HepG2 (cell line): ENCODE data around the gene EOGT. TPM values are rescaled to one million over a fixed set of nuclear protein-coding genes. Genes with fewer than 3 reads are reported as not detected.

ENCODE experiments used
- ATF4 ChIP-seq, 2 experiments: fragments of 450-650 bp in 1 of 2; sonication (generic) in 1 of 2; formaldehyde crosslinking; IDR thresholded peaks; 2 replicates each; pipeline versions ENCODE4 v1.5.0 to v1.8.0; 2020 to 2022; ENCODE audit warnings: mild to moderate bottlenecking in 1 of 2, missing genetic modification reagents in 1 of 2
- FOXK1 ChIP-seq: sonication (generic); formaldehyde crosslinking; IDR thresholded peaks from 2 replicates; pipeline ENCODE4 v1.4.0; 2020; ENCODE audit warnings: low read depth, missing genetic modification reagents, borderline replicate concordance
- HES4 ChIP-seq: sonication (generic); formaldehyde crosslinking; IDR thresholded peaks from 2 replicates; pipeline ENCODE4 v1.9.0; 2021; ENCODE audit warnings: mild to moderate bottlenecking, missing genetic modification reagents, borderline replicate concordance
- HNRNPL ChIP-seq: fragments of 200-400 bp; formaldehyde crosslinking; IDR thresholded peaks from 2 replicates; pipeline ENCODE4 v1.6.1; 2017; ENCODE audit warnings: mild to moderate bottlenecking, low read depth, low read length
- HNRNPLL ChIP-seq: fragments of 200-400 bp; formaldehyde crosslinking; IDR thresholded peaks from 2 replicates; pipeline ENCODE4 v1.6.1; 2017; ENCODE audit warnings: mild to moderate bottlenecking, low read depth, low read length; ENCODE audit not compliant: poor library complexity, severe bottlenecking
- KLF12 ChIP-seq: sonication (generic); formaldehyde crosslinking; IDR thresholded peaks from 2 replicates; pipeline ENCODE4 v1.4.0; 2020; ENCODE audit warnings: missing genetic modification reagents, borderline replicate concordance
- PBX3 ChIP-seq: sonication (generic); formaldehyde crosslinking; IDR thresholded peaks from 2 replicates; pipeline ENCODE4 v1.8.1; 2023; ENCODE audit warnings: missing genetic modification reagents, inconsistent platforms, borderline replicate concordance
- PHF5A ChIP-seq: IDR thresholded peaks from one replicate; pipeline ENCODE4 v1.6.1; 2018; ENCODE audit warnings: low read depth, missing genetic modification reagents; ENCODE audit not compliant: unreplicated experiment
- RAD21 ChIP-seq: fragments of 450-650 bp; formaldehyde crosslinking; IDR thresholded peaks from 2 replicates; pipeline ENCODE4 v1.5.0; 2020; ENCODE audit warnings: mild to moderate bottlenecking
- REPIN1 ChIP-seq: sonication (generic); formaldehyde crosslinking; IDR thresholded peaks from 2 replicates; pipeline ENCODE4 v1.8.0; 2022; ENCODE audit warnings: missing genetic modification reagents, low read depth, mild to moderate bottlenecking, borderline replicate concordance
- SIN3B ChIP-seq: fragments of 150-350 bp; IDR thresholded peaks from 2 replicates; pipeline ENCODE4 v1.6.1; 2014; ENCODE audit warnings: low read length
- STAT5B ChIP-seq: sonication (generic); formaldehyde crosslinking; IDR thresholded peaks from 2 replicates; pipeline ENCODE4 v1.4.0; 2020; ENCODE audit warnings: missing genetic modification reagents
- TEF ChIP-seq: sonication (generic); formaldehyde crosslinking; IDR thresholded peaks from 2 replicates; pipeline ENCODE4 v1.5.0; 2020; ENCODE audit warnings: missing genetic modification reagents
- ZBTB44 ChIP-seq: sonication (generic); formaldehyde crosslinking; IDR thresholded peaks from 2 replicates; pipeline ENCODE4 v1.4.0; 2020; ENCODE audit warnings: missing genetic modification reagents
- ZFP36L1 ChIP-seq: sonication (generic); formaldehyde crosslinking; IDR thresholded peaks from 2 replicates; pipeline ENCODE4 v1.8.0; 2022; ENCODE audit warnings: mild to moderate bottlenecking, missing genetic modification reagents, moderate library complexity
- ZNF234 ChIP-seq: sonication (generic); formaldehyde crosslinking; conservative IDR thresholded peaks from 2 replicates; pipeline ENCODE4 v1.5.1; 2020; ENCODE audit warnings: mild to moderate bottlenecking, missing genetic modification reagents
- ZNF280B ChIP-seq: sonication (generic); formaldehyde crosslinking; IDR thresholded peaks from 2 replicates; pipeline ENCODE4 v1.5.0; 2020; ENCODE audit warnings: missing genetic modification reagents, mild to moderate bottlenecking, borderline replicate concordance
- ZNF282 ChIP-seq: fragments of 450-650 bp; IDR thresholded peaks from 2 replicates; pipeline ENCODE4 v1.6.1; 2018; ENCODE audit not compliant: partially characterized antibody
- ZNF317 ChIP-seq: sonication (generic); formaldehyde crosslinking; IDR thresholded peaks from 2 replicates; pipeline ENCODE4 v1.5.0; 2020; ENCODE audit warnings: mild to moderate bottlenecking, missing genetic modification reagents
- ZNF672 ChIP-seq: sonication (generic); formaldehyde crosslinking; IDR thresholded peaks from 2 replicates; pipeline ENCODE4 v1.8.1; 2022; ENCODE audit warnings: missing genetic modification reagents
- ZNF674 ChIP-seq: sonication (generic); formaldehyde crosslinking; IDR thresholded peaks from 2 replicates; pipeline ENCODE4 v1.5.0; 2020; ENCODE audit warnings: low read depth, mild to moderate bottlenecking, missing genetic modification reagents
- ZNF792 ChIP-seq: IDR thresholded peaks from 2 replicates; pipeline ENCODE4 v1.6.1; 2016
- polyA plus RNA-seq, 8 experiments: library from polyadenylated mRNA; depleted of rRNA in 3 of 8; stranded (reverse) in 7 of 8; unstranded in 1 of 8; fragments of >200 nt; fragmentation: Illumina TruSeq in 4 of 8; extraction: Trizol in 4 of 8; gene quantifications; 2 replicates each; pipeline versions ENCODE4 v1.2.1 to v1.2.3, GENCODE V29; 2011 to 2016; ENCODE audit warnings: low read depth in 4 of 8, missing spikeins in 1 of 8, mixed read lengths in 1 of 8; ENCODE audit not compliant: insufficient read depth in 1 of 8
- total RNA-seq, 5 experiments: library from RNA; depleted of rRNA; stranded (reverse); fragments of >200 nt; fragmentation: Illumina TruSeq; extraction: Trizol; gene quantifications; 2 replicates each; pipeline ENCODE4 v1.2.3, GENCODE V29; 2016; ENCODE audit warnings: low read depth in 1 of 5

The EOGT gene
- total and polyA plus RNA-seq, 2 of the 13 experiments (the other 11 are each of a cell fraction or from before 2014, with no cell fraction given), result 4.5 to 18.6 TPM

- TF ChIP-seq PBX3 (CRISPR knock-in tag) (no peak), REPIN1 (CRISPR knock-in tag) (peak; percentile 84), FOXK1 (peak; percentile 37; the same call in 1 of the 2 replicates), ZBTB44 (CRISPR knock-in tag) (peak; percentile 26; the same call in 1 of the 2 replicates), ZFP36L1 (CRISPR knock-in tag) (no peak), TEF (CRISPR knock-in tag) (no peak), KLF12 (CRISPR knock-in tag) (0 out of 2 replicates have a peak, but pooled peaks have one; percentile 66), HNRNPL (no peak), ZNF672 (CRISPR knock-in tag) (no peak), ZNF282 (no peak), ZNF317 (CRISPR knock-in tag) (0 out of 2 replicates have a peak, but pooled peaks have one; percentile 32), ZNF674 (CRISPR knock-in tag) (no peak; the same call in 1 of the 2 replicates), SIN3B (no peak), RAD21 (peak; percentile 53; the same call in 1 of the 2 replicates), ZNF792 (CRISPR knock-in tag) (peak; percentile 42; the same call in 1 of the 2 replicates), ATF4 (CRISPR knock-in tag; IDR thresholded peaks at IDR 0.05) (peak in 1 of 2 experiments; percentile 36; a peak in 1 of 4 replicates), HNRNPLL (peak; percentile 99), ZNF280B (CRISPR knock-in tag) (no peak), PHF5A (peak; percentile 66), STAT5B (CRISPR knock-in tag) (no peak), ZNF234 (CRISPR knock-in tag) (peak; percentile 81; the same call in 1 of the 2 replicates), HES4 (CRISPR knock-in tag) (peak; percentile 72; the same call in 1 of the 2 replicates)
Observed at GRCh38 chr3:69013253-69014021, at the start of gene EOGT (continued).
